ENCODE results near the gene PIGO.

PIGO gene

GRCh38 chr9:35056571-35057270 is 39.7 kb downstream of the PIGO start:
- H3K9me3 ChIP-seq (ENCODE audit: severe bottlenecking) = no peaks in the 10 kb centered on the region
- no peak for DNase-seq (ENCODE audit: low spot score)
- TF ChIP-seq CTCF (IDR thresholded peaks at IDR 0.05; ENCODE audit: poor library complexity, severe bottlenecking) = no peak
- no peaks in the 10 kb centered on the region for H3K4me1 ChIP-seq (ENCODE audit: insufficient read depth, poor library complexity, severe bottlenecking)
- 0 out of 3 replicates have a peak, but pooled peaks have one; percentile 8 for ATAC-seq (ENCODE audit: low read depth)
- H3K36me3 ChIP-seq (ENCODE audit: low read depth) = peaks cover 71% of the 10 kb centered on the region
- no peaks in the 10 kb centered on the region for H3K27me3 ChIP-seq (ENCODE audit: insufficient read depth, poor library complexity, severe bottlenecking)
- no peak overlapping the region for H3K4me3 ChIP-seq (ENCODE audit: severe bottlenecking)
- H3K27ac ChIP-seq (ENCODE audit: poor library complexity, severe bottlenecking) = no peak overlapping the region

- no peaks in the 10 kb centered on the region for H3K9me3 ChIP-seq (ENCODE audit: severe bottlenecking)
- H3K27me3 ChIP-seq (ENCODE audit: insufficient read depth, poor library complexity, severe bottlenecking) = no peaks in the 10 kb centered on the region
- peaks cover 54% of the 10 kb centered on the region for H3K36me3 ChIP-seq (ENCODE audit: low read depth)
- DNase-seq (ENCODE audit: low spot score) (no peak), ATAC-seq (ENCODE audit: low read depth) (no peak)
- no peak overlapping the region for H3K4me3 ChIP-seq (ENCODE audit: severe bottlenecking)
- no peak for TF ChIP-seq CTCF (IDR thresholded peaks at IDR 0.05; ENCODE audit: poor library complexity, severe bottlenecking)
- H3K4me1 ChIP-seq (ENCODE audit: insufficient read depth, poor library complexity, severe bottlenecking) = no peaks in the 10 kb centered on the region
- no peak overlapping the region for H3K27ac ChIP-seq (ENCODE audit: poor library complexity, severe bottlenecking)
Measured at GRCh38 chr9:35054871-35055644, 41.3 kb downstream of the PIGO start.

GRCh38 chr9:35054185-35054835 is 42.1 kb downstream of the PIGO start:
- H3K4me3 ChIP-seq (ENCODE audit: severe bottlenecking) = no peak overlapping the region
- peaks cover 47% of the 10 kb centered on the region for H3K36me3 ChIP-seq (ENCODE audit: low read depth)
- no peak for TF ChIP-seq CTCF (IDR thresholded peaks at IDR 0.05; ENCODE audit: poor library complexity, severe bottlenecking)
- no peak for DNase-seq (ENCODE audit: low spot score)
- no peak overlapping the region for H3K27ac ChIP-seq (ENCODE audit: poor library complexity, severe bottlenecking)
- H3K27me3 ChIP-seq (ENCODE audit: insufficient read depth, poor library complexity, severe bottlenecking) = no peaks in the 10 kb centered on the region
- no peak for ATAC-seq (ENCODE audit: low read depth)
- H3K4me1 ChIP-seq (ENCODE audit: insufficient read depth, poor library complexity, severe bottlenecking) = no peaks in the 10 kb centered on the region
- no peaks in the 10 kb centered on the region for H3K9me3 ChIP-seq (ENCODE audit: severe bottlenecking)

GRCh38 chr9:35051069-35051967 is 45.1 kb downstream of the PIGO start:
- H3K36me3 ChIP-seq (ENCODE audit: low read depth) = peaks cover 20% of the 10 kb centered on the region
- DNase-seq (ENCODE audit: low spot score) (no peak), ATAC-seq (ENCODE audit: low read depth) (peak; percentile 82)
- no peaks in the 10 kb centered on the region for H3K27me3 ChIP-seq (ENCODE audit: insufficient read depth, poor library complexity, severe bottlenecking)
- H3K9me3 ChIP-seq (ENCODE audit: severe bottlenecking) = no peaks in the 10 kb centered on the region
- no peak overlapping the region for H3K4me3 ChIP-seq (ENCODE audit: severe bottlenecking)
- no peak overlapping the region for H3K27ac ChIP-seq (ENCODE audit: poor library complexity, severe bottlenecking)
- peak; percentile 73 for TF ChIP-seq CTCF (IDR thresholded peaks at IDR 0.05; ENCODE audit: poor library complexity, severe bottlenecking)
- H3K4me1 ChIP-seq (ENCODE audit: insufficient read depth, poor library complexity, severe bottlenecking) = no peaks in the 10 kb centered on the region
